ENCODE data around the gene TMEM94. TPM values are rescaled to one million over a fixed set of nuclear protein-coding genes. Genes with fewer than 3 reads are reported as not detected.

TMEM94 gene
- total and polyA plus RNA-seq, 2 of the 13 experiments (the other 11 are each of a cell fraction or from before 2014, with no cell fraction given) = 32.6 to 134 TPM

DNA sequence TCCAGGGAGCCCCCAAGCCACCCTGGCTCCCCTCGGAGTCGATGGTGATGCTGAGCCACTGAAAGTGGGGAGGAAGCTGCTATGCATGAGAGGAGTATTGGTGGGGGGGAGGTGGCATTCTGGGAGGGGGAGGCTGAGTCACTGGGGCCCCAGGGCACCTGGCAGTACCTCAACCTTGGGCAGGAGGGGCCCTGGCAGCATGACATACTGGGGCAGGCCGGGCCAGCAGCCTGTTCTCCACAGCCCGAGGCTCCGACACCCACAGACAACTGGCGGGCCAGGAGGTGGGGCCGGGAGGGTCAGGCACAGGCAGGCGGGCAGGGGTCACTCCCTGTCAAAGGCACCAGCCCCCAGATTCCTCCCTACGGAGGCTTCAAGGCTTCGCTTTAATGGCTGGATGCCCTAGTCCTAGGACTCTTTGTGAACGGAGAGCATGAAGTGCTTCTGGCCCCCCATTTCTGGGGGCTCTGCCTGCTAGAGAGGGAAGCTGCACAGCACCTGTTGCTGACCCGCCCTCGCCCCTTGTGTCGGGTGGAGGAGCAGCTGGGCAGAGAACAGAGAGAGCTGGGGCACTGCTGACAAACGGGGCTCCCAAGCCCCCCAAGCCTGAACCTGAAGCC lies 58.0 kb downstream of the TMEM94 start:
- ATAC-seq (peak; percentile 8), DNase-seq (ENCODE audit: low spot score) (no peak), FAIRE-seq (no peak)
- POLR2A ChIA-PET = interaction anchor here (1.0 to 1.3 kb wide), 4 partner anchors 11 to 58 kb away, joined by 3 to 5 read pairs (median 4); partner anchors contain the start of genes LLGL2 and TMEM94
- peak overlapping the region; percentile 75 for H3K9ac ChIP-seq (ENCODE audit: insufficient read depth, low read depth, low read length)
- H3K9me3 ChIP-seq (ENCODE audit: low read length) = no peaks in the 10 kb centered on the region
- peaks cover 61% of the 10 kb centered on the region for H3K4me1 ChIP-seq (ENCODE audit: insufficient read depth, low read length)
- H3K4me3 ChIP-seq (replicated peaks in 1 of 3; ENCODE audit: insufficient read depth in 1 of 3, low read depth in 2 of 3, low read length in 3 of 3) = peak overlapping the region; percentile 68 to 93 (median 79)
- intact Hi-C loops (cut with micrococcal nuclease; ENCODE audit: unreplicated experiment) (loop anchor here (2.0 to 5.0 kb wide), 2 partner anchors 57 to 430 kb away; partner anchors contain the start of gene TMEM94), in situ Hi-C loops (cut with HindIII; ENCODE audit: extremely low pct_ligation_motif_present, low pct_unique_long_range_greater_than_20kb) (no loop called here)
- H3K79me2 ChIP-seq (ENCODE audit: insufficient read depth, low read length) = peaks cover 10% of the 10 kb centered on the region
- H3K27ac ChIP-seq (ENCODE audit: extremely low read length, insufficient read depth, low read length) = peak overlapping the region; percentile 51
- H3K36me3 ChIP-seq (replicated peaks in 1 of 2; ENCODE audit: control insufficient read depth in 1 of 2, insufficient read depth in 2 of 2, low read length in 2 of 2) = peaks cover 3 to 10% of the 10 kb centered on the region in 2 experiments
- no peak overlapping the region for H2AFZ ChIP-seq (ENCODE audit: low read length)
- CTCF ChIA-PET (ENCODE audit: low intra/inter-chr PET ratio, low total read pairs) = interaction anchor here (3.1 kb wide), 1 partner anchor 10 kb away, joined by 22 read pairs; no protein-coding TSS in a partner anchor
- BruUV-seq (replicated peaks) = no TSS peak
- H4K20me1 ChIP-seq (ENCODE audit: insufficient read depth, low read length) = peaks cover 10% of the 10 kb centered on the region; the same call in 1 of the 2 replicates
- H3K4me2 ChIP-seq (ENCODE audit: low read depth, low read length) = peak overlapping the region; percentile 91
- WGBS (ENCODE audit: low lambda C conversion rate) = 0% methylated on average over 8 of the region's 15 CpGs
- H3K27me3 ChIP-seq (ENCODE audit: control insufficient read depth in 1 of 2, insufficient read depth in 2 of 2, low read length in 2 of 2) = no peaks in the 10 kb centered on the region; a peak in 1 of 5 replicates
- TF ChIP-seq, protein P1, sequence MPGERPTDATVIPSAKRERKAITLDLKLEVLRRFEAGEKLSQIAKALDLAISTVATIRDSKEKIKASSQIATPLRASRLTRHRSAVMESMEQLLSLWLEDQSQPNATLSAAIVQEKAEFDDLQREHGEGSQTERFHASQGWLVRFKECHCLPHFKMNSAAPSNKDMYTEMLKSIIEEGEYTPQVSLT (CRISPR knock-in tag; IDR thresholded peaks at IDR 0.05; ENCODE audit: borderline replicate concordance, low read depth) = no peak
- TF ChIP-seq ZNF556 (CRISPR knock-in tag; IDR thresholded peaks at IDR 0.05; ENCODE audit: borderline replicate concordance) (peak; percentile 24; the same call in 1 of the 2 replicates), CC2D1A (CRISPR knock-in tag; IDR thresholded peaks at IDR 0.05) (0 out of 2 replicates have a peak, but pooled peaks have one; percentile 27), ZNF75D (CRISPR knock-in tag; IDR thresholded peaks at IDR 0.05; ENCODE audit: borderline replicate concordance) (no peak), SALL2 (CRISPR knock-in tag; IDR thresholded peaks at IDR 0.05) (peak; percentile 17; the same call in 1 of the 2 replicates), PTBP1 (IDR thresholded peaks at IDR 0.05; ENCODE audit: low read depth, low read length, poor library complexity, severe bottlenecking) (no peak), TGIF2 (CRISPR knock-in tag; IDR thresholded peaks at IDR 0.05) (0 out of 2 replicates have a peak, but pooled peaks have one; percentile 31), ZNF749 (CRISPR knock-in tag; IDR thresholded peaks at IDR 0.05; ENCODE audit: borderline replicate concordance) (0 out of 2 replicates have a peak, but pooled peaks have one; percentile 8)
- TF ChIP-seq, protein P2, sequence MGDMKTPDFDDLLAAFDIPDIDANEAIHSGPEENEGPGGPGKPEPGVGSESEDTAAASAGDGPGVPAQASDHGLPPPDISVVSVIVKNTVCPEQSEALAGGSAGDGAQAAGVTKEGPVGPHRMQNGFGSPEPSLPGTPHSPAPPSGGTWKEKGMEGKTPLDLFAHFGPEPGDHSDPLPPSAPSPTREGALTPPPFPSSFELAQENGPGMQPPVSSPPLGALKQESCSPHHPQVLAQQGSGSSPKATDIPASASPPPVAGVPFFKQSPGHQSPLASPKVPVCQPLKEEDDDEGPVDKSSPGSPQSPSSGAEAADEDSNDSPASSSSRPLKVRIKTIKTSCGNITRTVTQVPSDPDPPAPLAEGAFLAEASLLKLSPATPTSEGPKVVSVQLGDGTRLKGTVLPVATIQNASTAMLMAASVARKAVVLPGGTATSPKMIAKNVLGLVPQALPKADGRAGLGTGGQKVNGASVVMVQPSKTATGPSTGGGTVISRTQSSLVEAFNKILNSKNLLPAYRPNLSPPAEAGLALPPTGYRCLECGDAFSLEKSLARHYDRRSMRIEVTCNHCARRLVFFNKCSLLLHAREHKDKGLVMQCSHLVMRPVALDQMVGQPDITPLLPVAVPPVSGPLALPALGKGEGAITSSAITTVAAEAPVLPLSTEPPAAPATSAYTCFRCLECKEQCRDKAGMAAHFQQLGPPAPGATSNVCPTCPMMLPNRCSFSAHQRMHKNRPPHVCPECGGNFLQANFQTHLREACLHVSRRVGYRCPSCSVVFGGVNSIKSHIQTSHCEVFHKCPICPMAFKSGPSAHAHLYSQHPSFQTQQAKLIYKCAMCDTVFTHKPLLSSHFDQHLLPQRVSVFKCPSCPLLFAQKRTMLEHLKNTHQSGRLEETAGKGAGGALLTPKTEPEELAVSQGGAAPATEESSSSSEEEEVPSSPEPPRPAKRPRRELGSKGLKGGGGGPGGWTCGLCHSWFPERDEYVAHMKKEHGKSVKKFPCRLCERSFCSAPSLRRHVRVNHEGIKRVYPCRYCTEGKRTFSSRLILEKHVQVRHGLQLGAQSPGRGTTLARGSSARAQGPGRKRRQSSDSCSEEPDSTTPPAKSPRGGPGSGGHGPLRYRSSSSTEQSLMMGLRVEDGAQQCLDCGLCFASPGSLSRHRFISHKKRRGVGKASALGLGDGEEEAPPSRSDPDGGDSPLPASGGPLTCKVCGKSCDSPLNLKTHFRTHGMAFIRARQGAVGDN (CRISPR knock-in tag; IDR thresholded peaks at IDR 0.05) = peak; percentile 6; the same call in 1 of the 2 replicates
- TF ChIP-seq, protein P3, sequence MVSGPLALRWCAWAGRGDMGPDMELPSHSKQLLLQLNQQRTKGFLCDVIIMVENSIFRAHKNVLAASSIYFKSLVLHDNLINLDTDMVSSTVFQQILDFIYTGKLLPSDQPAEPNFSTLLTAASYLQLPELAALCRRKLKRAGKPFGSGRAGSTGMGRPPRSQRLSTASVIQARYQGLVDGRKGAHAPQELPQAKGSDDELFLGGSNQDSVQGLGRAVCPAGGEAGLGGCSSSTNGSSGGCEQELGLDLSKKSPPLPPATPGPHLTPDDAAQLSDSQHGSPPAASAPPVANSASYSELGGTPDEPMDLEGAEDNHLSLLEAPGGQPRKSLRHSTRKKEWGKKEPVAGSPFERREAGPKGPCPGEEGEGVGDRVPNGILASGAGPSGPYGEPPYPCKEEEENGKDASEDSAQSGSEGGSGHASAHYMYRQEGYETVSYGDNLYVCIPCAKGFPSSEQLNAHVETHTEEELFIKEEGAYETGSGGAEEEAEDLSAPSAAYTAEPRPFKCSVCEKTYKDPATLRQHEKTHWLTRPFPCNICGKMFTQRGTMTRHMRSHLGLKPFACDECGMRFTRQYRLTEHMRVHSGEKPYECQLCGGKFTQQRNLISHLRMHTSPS (CRISPR knock-in tag; IDR thresholded peaks at IDR 0.05; ENCODE audit: low read depth) = peak; percentile 65; the same call in 1 of the 2 replicates
- TF ChIP-seq, protein P4, sequence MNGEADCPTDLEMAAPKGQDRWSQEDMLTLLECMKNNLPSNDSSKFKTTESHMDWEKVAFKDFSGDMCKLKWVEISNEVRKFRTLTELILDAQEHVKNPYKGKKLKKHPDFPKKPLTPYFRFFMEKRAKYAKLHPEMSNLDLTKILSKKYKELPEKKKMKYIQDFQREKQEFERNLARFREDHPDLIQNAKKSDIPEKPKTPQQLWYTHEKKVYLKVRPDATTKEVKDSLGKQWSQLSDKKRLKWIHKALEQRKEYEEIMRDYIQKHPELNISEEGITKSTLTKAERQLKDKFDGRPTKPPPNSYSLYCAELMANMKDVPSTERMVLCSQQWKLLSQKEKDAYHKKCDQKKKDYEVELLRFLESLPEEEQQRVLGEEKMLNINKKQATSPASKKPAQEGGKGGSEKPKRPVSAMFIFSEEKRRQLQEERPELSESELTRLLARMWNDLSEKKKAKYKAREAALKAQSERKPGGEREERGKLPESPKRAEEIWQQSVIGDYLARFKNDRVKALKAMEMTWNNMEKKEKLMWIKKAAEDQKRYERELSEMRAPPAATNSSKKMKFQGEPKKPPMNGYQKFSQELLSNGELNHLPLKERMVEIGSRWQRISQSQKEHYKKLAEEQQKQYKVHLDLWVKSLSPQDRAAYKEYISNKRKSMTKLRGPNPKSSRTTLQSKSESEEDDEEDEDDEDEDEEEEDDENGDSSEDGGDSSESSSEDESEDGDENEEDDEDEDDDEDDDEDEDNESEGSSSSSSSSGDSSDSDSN (CRISPR knock-in tag; IDR thresholded peaks at IDR 0.05) = peak; percentile 38; the same call in 1 of the 2 replicates

All from HepG2 (cell line).